Coronary artery (tissue), 2 donors: ENCODE data around the gene CYGB.
A peak's percentile ranks its signal among the peaks of the same experiment; 100 is the strongest.

Source experiments
- DNase-seq: peaks from one replicate; pipeline ENCODE4 v3.0.0-alpha.2; 2017; ENCODE audit warnings: low spot score
- H3K27ac ChIP-seq, 2 donors: fragments of 200-600 bp; sonication (generic); one replicate each; pipeline ENCODE4 v1.5.1; 2016 to 2019
- H3K4me3 ChIP-seq: fragments of 200-600 bp; sonication (generic); 2 replicates; pipeline ENCODE4 v1.5.1; 2016; ENCODE audit warnings: mild to moderate bottlenecking, moderate library complexity
- CTCF ChIP-seq: fragments of 200-600 bp; sonication (generic); IDR thresholded peaks from one replicate; pipeline ENCODE4 v1.5.1; 2019; ENCODE audit warnings: antibody characterized with exemption

Gene CYGB

GRCh38 chr17:76540381-76541300, 3.1 kb upstream of the CYGB start:
- DNase-seq = peak; percentile 95
- no peak for TF ChIP-seq CTCF
- Histone ChIP-seq H3K4me3 (peak overlapping the region; percentile 71), H3K27ac (peak overlapping the region; percentile 45 to 67)

GRCh38 chr17:76539631-76540271, 2.2 kb upstream of the CYGB start, which contains the start of gene PRCD:
Gene PRCD (plus strand): TSS chr17:76540044. CDS start chr17:76540142, 98 bp downstream.
- Histone ChIP-seq H3K4me3 (peak within 1 kb of the TSS; percentile 71), H3K27ac (peak within 1 kb of the TSS; percentile 45 to 87)
- peak; percentile 69 for DNase-seq
- no peak for TF ChIP-seq CTCF

GRCh38 chr17:76538941-76539570, 1.5 kb upstream of the CYGB start:
- no peak for TF ChIP-seq CTCF
- H3K4me3 ChIP-seq = peak overlapping the region; percentile 79
- no peak for DNase-seq
- H3K27ac ChIP-seq = peak overlapping the region in 1 of 2 donors; percentile 87

GRCh38 chr17:76538281-76538931, 897 bp upstream of the CYGB start:
- TF ChIP-seq CTCF = no peak

GRCh38 chr17:76537288-76537577, 276 bp downstream of the CYGB start:
- Histone ChIP-seq H3K4me3 (peak overlapping the region; percentile 79), H3K27ac (peak overlapping the region; percentile 1 to 87)
- TF ChIP-seq CTCF = no peak
- peak; percentile 78 for DNase-seq

More at GRCh38 chr17:76538281-76538931, 897 bp upstream of the CYGB start:
- Histone ChIP-seq H3K4me3 (peak overlapping the region; percentile 79), H3K27ac (peak overlapping the region; percentile 40 to 87)
- peak; percentile 73 for DNase-seq

- TF ChIP-seq CTCF = no peak
- peak; percentile 62 for DNase-seq
- H3K4me3 ChIP-seq = peak overlapping the region; percentile 79
- peak overlapping the region; percentile 1 to 87 for H3K27ac ChIP-seq
Measured at GRCh38 chr17:76536511-76537287, 810 bp downstream of the CYGB start.
